HG03469 (cell line): Measurements from ENCODE around the gene TRERF1.

ENCODE experiments used
- ATAC-seq: cut with Tn5 transposase; IDR thresholded peaks from one replicate; pipeline ENCODE4 v1.9.1; 2021; ENCODE audit warnings: mild to moderate bottlenecking, moderate library complexity, moderate number of reproducible peaks; ENCODE audit not compliant: unreplicated experiment

TRERF1 gene

GRCh38 chr6:42315991-42316970 lies 135.4 kb downstream of the TRERF1 start:
- ATAC-seq: no peak

GRCh38 chr6:42315259-42315990 lies 136.3 kb downstream of the TRERF1 start:
- no peak for ATAC-seq

- ATAC-seq: no peak
Measured at GRCh38 chr6:42314571-42315258, 137.0 kb downstream of the TRERF1 start.

GRCh38 chr6:42313941-42314570 lies 137.7 kb downstream of the TRERF1 start:
- no peak for ATAC-seq

- no peak for ATAC-seq
Measured at GRCh38 chr6:42313038-42313437, 138.7 kb downstream of the TRERF1 start.

GRCh38 chr6:42307141-42307470 lies 144.6 kb downstream of the TRERF1 start:
- ATAC-seq: no peak

GRCh38 chr6:42306439-42307140 lies 145.1 kb downstream of the TRERF1 start:
- no peak for ATAC-seq

- ATAC-seq: no peak
Measured at GRCh38 chr6:42304053-42304712, 147.5 kb downstream of the TRERF1 start.

GRCh38 chr6:42302411-42302810 lies 149.3 kb downstream of the TRERF1 start:
- no peak for ATAC-seq

- ATAC-seq: no peak
Measured at GRCh38 chr6:42301986-42302385, 149.7 kb downstream of the TRERF1 start.

- no peak for ATAC-seq
Measured at GRCh38 chr6:42300701-42301100, 151.0 kb downstream of the TRERF1 start.

GRCh38 chr6:42300185-42300584 lies 151.5 kb downstream of the TRERF1 start:
- ATAC-seq: no peak

- ATAC-seq: no peak
Measured at GRCh38 chr6:42297661-42298060, 154.1 kb downstream of the TRERF1 start.

- ATAC-seq: no peak
Measured at GRCh38 chr6:42296614-42297013, 155.1 kb downstream of the TRERF1 start.

GRCh38 chr6:42295677-42296076 lies 156.0 kb downstream of the TRERF1 start:
- ATAC-seq: no peak

- no peak for ATAC-seq
Measured at GRCh38 chr6:42295181-42295580, 156.5 kb downstream of the TRERF1 start.

GRCh38 chr6:42294759-42295158 lies 157.0 kb downstream of the TRERF1 start:
- ATAC-seq: no peak

- ATAC-seq: no peak
Measured at GRCh38 chr6:42293386-42293977, 158.2 kb downstream of the TRERF1 start.

- no peak for ATAC-seq
Measured at GRCh38 chr6:42292004-42292740, 159.6 kb downstream of the TRERF1 start.
